GM23338 (cell line): ENCODE results near the gene MT4. TPM values are rescaled to one million over a fixed set of nuclear protein-coding genes. Genes with fewer than 3 reads are reported as not detected.

ENCODE experiments used
- ATAC-seq: fragments of 200-7000 bp; cut with Tn5 transposase; 3 replicates; pipeline ENCODE4 v1.9.1; 2020
- DNase-seq: peaks from one replicate; pipeline ENCODE4 v3.0.0-alpha.2; 2015; ENCODE audit warnings: low spot score
- H2AFZ ChIP-seq: fragments of 200-600 bp; sonication (generic); 2 replicates; pipeline ENCODE4 v1.8.0; 2016; ENCODE audit warnings: antibody characterized with exemption, mild to moderate bottlenecking, moderate library complexity
- H3F3A ChIP-seq: fragments of 200-600 bp; sonication (generic); replicated peaks from 2 replicates; pipeline ENCODE4 v1.8.0; 2017; ENCODE audit warnings: antibody characterized with exemption, mixed run types, low read depth
- H3K27ac ChIP-seq: fragments of 200-600 bp; sonication (generic); 2 replicates; pipeline ENCODE4 v1.6.1; 2016; ENCODE audit warnings: low read depth
- H3K27me3 ChIP-seq: fragments of 200-600 bp; sonication (generic); 2 replicates; pipeline ENCODE4 v1.8.0; 2016; ENCODE audit warnings: mild to moderate bottlenecking, mixed run types, moderate library complexity; ENCODE audit not compliant: insufficient read depth
- H3K36me3 ChIP-seq: fragments of 200-600 bp; sonication (generic); 2 replicates; pipeline ENCODE4 v1.8.0; 2016; ENCODE audit warnings: mild to moderate bottlenecking; ENCODE audit not compliant: insufficient read depth
- H3K4me1 ChIP-seq: fragments of 200-600 bp; sonication (generic); 2 replicates; pipeline ENCODE4 v1.8.0; 2016; ENCODE audit warnings: mild to moderate bottlenecking, moderate library complexity; ENCODE audit not compliant: insufficient read depth
- H3K4me2 ChIP-seq: fragments of 200-600 bp; sonication (generic); 2 replicates; pipeline ENCODE4 v1.7.1; 2017; ENCODE audit warnings: mixed run types
- H3K4me3 ChIP-seq: fragments of 200-600 bp; sonication (generic); 2 replicates; pipeline ENCODE4 v1.6.1; 2016; ENCODE audit warnings: mixed run types
- H3K79me2 ChIP-seq: fragments of 200-600 bp; sonication (generic); replicated peaks from 2 replicates; pipeline ENCODE4 v1.8.0; 2017; ENCODE audit warnings: mild to moderate bottlenecking; ENCODE audit not compliant: insufficient read depth
- H3K9me2 ChIP-seq: fragments of 200-600 bp; sonication (generic); 2 replicates; pipeline ENCODE4 v1.8.0; 2017; ENCODE audit not compliant: insufficient read depth
- H4K20me1 ChIP-seq: fragments of 200-600 bp; sonication (generic); replicated peaks from 2 replicates; pipeline ENCODE4 v1.8.0; 2017; ENCODE audit warnings: mild to moderate bottlenecking; ENCODE audit not compliant: insufficient read depth
- H3K27ac Mint-ChIP-seq: 2 replicates; pipeline ENCODE4 v1.8.0; 2020; ENCODE audit warnings: inconsistent platforms, mild to moderate bottlenecking, moderate library complexity, mixed read lengths
- H3K27me3 Mint-ChIP-seq: 3 replicates; pipeline ENCODE4 v1.8.0; 2022; ENCODE audit warnings: low read depth, mild to moderate bottlenecking, moderate library complexity, mixed read lengths, inconsistent platforms; ENCODE audit not compliant: insufficient read depth, poor library complexity
- H3K36me3 Mint-ChIP-seq: 3 replicates; pipeline ENCODE4 v1.8.0; 2021; ENCODE audit warnings: low read depth, mild to moderate bottlenecking, inconsistent platforms, moderate library complexity, mixed read lengths
- H3K4me1 Mint-ChIP-seq: 3 replicates; pipeline ENCODE4 v1.8.0; 2020; ENCODE audit warnings: mild to moderate bottlenecking, inconsistent platforms, mixed read lengths
- H3K4me3 Mint-ChIP-seq: 3 replicates; pipeline ENCODE4 v1.8.0; 2021; ENCODE audit warnings: moderate library complexity, mild to moderate bottlenecking, inconsistent platforms, mixed read lengths
- H3K9me3 Mint-ChIP-seq: 3 replicates; pipeline ENCODE4 v1.8.0; 2020; ENCODE audit warnings: moderate library complexity, mild to moderate bottlenecking, inconsistent platforms, mixed read lengths
- CREB1 ChIP-seq: fragments of 250-450 bp; sonication (Bioruptor Pico); IDR thresholded peaks from 2 replicates; pipeline ENCODE4 v1.5.0; 2020; ENCODE audit warnings: low read depth, mild to moderate bottlenecking, moderate library complexity
- ETS1 ChIP-seq: IDR thresholded peaks from 2 replicates; pipeline ENCODE4 v1.6.1; 2016; ENCODE audit warnings: antibody characterized with exemption
- EZH2phosphoT487 ChIP-seq: fragments of 200-600 bp; sonication (generic); IDR thresholded peaks from one replicate; pipeline ENCODE4 v1.8.1; 2018; ENCODE audit warnings: antibody characterized with exemption; ENCODE audit not compliant: unreplicated experiment
- NANOG ChIP-seq: IDR thresholded peaks from 2 replicates; pipeline ENCODE4 v1.6.1; 2016; ENCODE audit warnings: antibody characterized with exemption, borderline replicate concordance
- POLR2AphosphoS5 ChIP-seq: IDR thresholded peaks from 2 replicates; pipeline ENCODE4 v1.6.1; 2016; ENCODE audit warnings: antibody characterized with exemption, low read depth
- REST ChIP-seq: IDR thresholded peaks from one replicate; pipeline ENCODE4 v1.6.1; 2018; ENCODE audit warnings: antibody characterized with exemption; ENCODE audit not compliant: unreplicated experiment
- ZNF114 ChIP-seq: fragments of 250-450 bp; sonication (Bioruptor Pico); IDR thresholded peaks from 2 replicates; pipeline ENCODE4 v1.5.0; 2020; ENCODE audit warnings: mild to moderate bottlenecking, moderate library complexity
- ZNF331 ChIP-seq: fragments of 250-450 bp; sonication (Bioruptor Pico); IDR thresholded peaks from 2 replicates; pipeline ENCODE4 v1.5.0; 2020; ENCODE audit warnings: low read depth, mild to moderate bottlenecking, moderate library complexity
- ZNF462 ChIP-seq: fragments of 250-450 bp; sonication (Bioruptor Pico); IDR thresholded peaks from 2 replicates; pipeline ENCODE4 v1.5.0; 2020; ENCODE audit warnings: mild to moderate bottlenecking, moderate library complexity
- polyA plus RNA-seq: library from polyadenylated mRNA; unstranded; fragments of >200 nt; fragmentation: Nextera tagmentation; extraction: Ambion mirVana; gene quantifications from 2 replicates; pipeline ENCODE4 v1.2.1, GENCODE V29; 2016
- total RNA-seq: library from RNA; depleted of rRNA; stranded (reverse); fragments of >200 nt; shearing (Covaris generic); gene quantifications from 2 replicates; pipeline ENCODE4 v1.2.3, GENCODE V29; 2014
- TF ChIP-seq, protein P1 (sequence below), 2 experiments: fragments of 200-600 bp in 1 of 2; sonication (generic) in 1 of 2; conservative IDR thresholded peaks; 2 replicates each; pipeline versions ENCODE4 v1.5.1 to v1.6.1; 2016 to 2017; ENCODE audit warnings: antibody characterized with exemption in 2 of 2, low read depth in 2 of 2, mild to moderate bottlenecking in 2 of 2, moderate library complexity in 1 of 2

The MT4 gene
- total and polyA plus RNA-seq, 2 experiments from 2014 or later: not detected

GRCh38 chr16:56561126-56561525, 3.7 kb upstream of the MT4 start:
- H3K27me3 ChIP-seq: no peaks in the 10 kb centered on the region
- no peaks in the 10 kb centered on the region for H3K36me3 ChIP-seq
- H3K4me3 ChIP-seq: no peak overlapping the region
- H3K4me1 ChIP-seq: no peaks in the 10 kb centered on the region
- H3K27ac ChIP-seq: no peak overlapping the region
- H3K4me3 Mint-ChIP-seq: no peak overlapping the region
- H3F3A ChIP-seq: no peaks in the 10 kb centered on the region
- H3K36me3 Mint-ChIP-seq: no peaks in the 10 kb centered on the region
- peaks cover 8% of the 10 kb centered on the region for H3K27me3 Mint-ChIP-seq
- TF ChIP-seq EZH2phosphoT487 (no peak), ETS1 (no peak), REST (no peak), ZNF331 (CRISPR knock-in tag) (no peak), CREB1 (no peak), ZNF462 (CRISPR knock-in tag) (no peak), ZNF114 (CRISPR knock-in tag) (no peak), POLR2AphosphoS5 (no peak), NANOG (no peak)
- TF ChIP-seq, protein P1, sequence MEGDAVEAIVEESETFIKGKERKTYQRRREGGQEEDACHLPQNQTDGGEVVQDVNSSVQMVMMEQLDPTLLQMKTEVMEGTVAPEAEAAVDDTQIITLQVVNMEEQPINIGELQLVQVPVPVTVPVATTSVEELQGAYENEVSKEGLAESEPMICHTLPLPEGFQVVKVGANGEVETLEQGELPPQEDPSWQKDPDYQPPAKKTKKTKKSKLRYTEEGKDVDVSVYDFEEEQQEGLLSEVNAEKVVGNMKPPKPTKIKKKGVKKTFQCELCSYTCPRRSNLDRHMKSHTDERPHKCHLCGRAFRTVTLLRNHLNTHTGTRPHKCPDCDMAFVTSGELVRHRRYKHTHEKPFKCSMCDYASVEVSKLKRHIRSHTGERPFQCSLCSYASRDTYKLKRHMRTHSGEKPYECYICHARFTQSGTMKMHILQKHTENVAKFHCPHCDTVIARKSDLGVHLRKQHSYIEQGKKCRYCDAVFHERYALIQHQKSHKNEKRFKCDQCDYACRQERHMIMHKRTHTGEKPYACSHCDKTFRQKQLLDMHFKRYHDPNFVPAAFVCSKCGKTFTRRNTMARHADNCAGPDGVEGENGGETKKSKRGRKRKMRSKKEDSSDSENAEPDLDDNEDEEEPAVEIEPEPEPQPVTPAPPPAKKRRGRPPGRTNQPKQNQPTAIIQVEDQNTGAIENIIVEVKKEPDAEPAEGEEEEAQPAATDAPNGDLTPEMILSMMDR (conservative IDR thresholded peaks at IDR 0.05; ENCODE audit: low read depth in 2 of 2): no peak
- ATAC-seq (no peak), DNase-seq (no peak)
- no peak overlapping the region for H3K4me2 ChIP-seq
- no peak overlapping the region for H3K27ac Mint-ChIP-seq
- H3K79me2 ChIP-seq: no peaks in the 10 kb centered on the region
- no peak overlapping the region for H2AFZ ChIP-seq
- H3K9me2 ChIP-seq: no peaks in the 10 kb centered on the region
- H3K9me3 Mint-ChIP-seq: no peaks in the 10 kb centered on the region
- H4K20me1 ChIP-seq: no peaks in the 10 kb centered on the region
- no peaks in the 10 kb centered on the region; the same call in 2 of the 3 replicates for H3K4me1 Mint-ChIP-seq
